PFSK-1 (cell line): Measurements from ENCODE around the gene ZNF503.

Experiments used
- FOXP2 ChIP-seq: optimal IDR thresholded peaks from 2 replicates; pipeline ENCODE3; 2011; ENCODE audit warnings: borderline replicate concordance, control low read depth, inconsistent platforms; ENCODE audit not compliant: insufficient read depth; ENCODE audit errors: extremely low read length, extremely low read depth
- POLR2AphosphoS5 ChIP-seq: IDR thresholded peaks from 2 replicates; pipeline ENCODE4 v1.6.1; 2012; ENCODE audit warnings: low read depth, mild to moderate bottlenecking, control low read depth, low read length, moderate library complexity
- REST ChIP-seq, 2 experiments: IDR thresholded peaks; 2 replicates each; pipeline versions ENCODE4 v1.6.1 to v1.8.0; 2011 to 2012; ENCODE audit warnings: low read depth in 2 of 2, low read length in 2 of 2, control low read depth in 1 of 2, inconsistent platforms in 1 of 2, mild to moderate bottlenecking in 1 of 2, moderate library complexity in 1 of 2; ENCODE audit not compliant: insufficient read depth in 1 of 2
- SIN3A ChIP-seq: IDR thresholded peaks from 2 replicates; pipeline ENCODE4 v1.6.1; 2012; ENCODE audit warnings: mild to moderate bottlenecking, low read length, moderate library complexity, borderline replicate concordance; ENCODE audit not compliant: insufficient read depth
- TAF1 ChIP-seq: IDR thresholded peaks from 2 replicates; pipeline ENCODE4 v1.6.1; 2012; ENCODE audit warnings: low read length, control low read depth, borderline replicate concordance; ENCODE audit not compliant: insufficient read depth

Gene ZNF503

GRCh38 chr10:75403939-75404814 lies 2.6 kb upstream of the ZNF503 start:
- TF ChIP-seq REST (IDR thresholded peaks at IDR 0.05; ENCODE audit: insufficient read depth in 1 of 2, low read depth in 2 of 2, low read length in 2 of 2) = no peak
- TF ChIP-seq SIN3A = no peak
- TF ChIP-seq TAF1 = no peak
- TF ChIP-seq FOXP2 = no peak
- TF ChIP-seq POLR2AphosphoS5 = no peak

GRCh38 chr10:75403144-75403938 lies 1.8 kb upstream of the ZNF503 start:
- TF ChIP-seq POLR2AphosphoS5 (no peak), SIN3A (no peak), REST (IDR thresholded peaks at IDR 0.05; ENCODE audit: insufficient read depth in 1 of 2, low read depth in 2 of 2, low read length in 2 of 2) (no peak), FOXP2 (no peak), TAF1 (no peak)

- TF ChIP-seq POLR2AphosphoS5 = no peak
- TF ChIP-seq FOXP2 = no peak
- no peak for TF ChIP-seq SIN3A
- no peak for TF ChIP-seq REST (IDR thresholded peaks at IDR 0.05; ENCODE audit: insufficient read depth in 1 of 2, low read depth in 2 of 2, low read length in 2 of 2)
- TF ChIP-seq TAF1 = no peak
Measured at GRCh38 chr10:75402486-75403143, 1.1 kb upstream of the ZNF503 start.

- no peak for TF ChIP-seq SIN3A
- TF ChIP-seq TAF1 = no peak
- no peak for TF ChIP-seq FOXP2
- no peak for TF ChIP-seq POLR2AphosphoS5
- no peak for TF ChIP-seq REST (IDR thresholded peaks at IDR 0.05; ENCODE audit: insufficient read depth in 1 of 2, low read depth in 2 of 2, low read length in 2 of 2)
Measured at GRCh38 chr10:75400771-75401568, 594 bp downstream of the ZNF503 start.
